GM12873 (cell line): ENCODE data around the gene HUS1.

ENCODE experiments used
- TF ChIP-seq, protein P1 (sequence below): IDR thresholded peaks from 2 replicates; pipeline ENCODE4 v1.5.1; 2012; ENCODE audit warnings: low read depth, mild to moderate bottlenecking, moderate library complexity, low read length, control low read depth; ENCODE audit not compliant: insufficient read depth; ENCODE audit errors: missing control alignments

HUS1 gene

DNA sequence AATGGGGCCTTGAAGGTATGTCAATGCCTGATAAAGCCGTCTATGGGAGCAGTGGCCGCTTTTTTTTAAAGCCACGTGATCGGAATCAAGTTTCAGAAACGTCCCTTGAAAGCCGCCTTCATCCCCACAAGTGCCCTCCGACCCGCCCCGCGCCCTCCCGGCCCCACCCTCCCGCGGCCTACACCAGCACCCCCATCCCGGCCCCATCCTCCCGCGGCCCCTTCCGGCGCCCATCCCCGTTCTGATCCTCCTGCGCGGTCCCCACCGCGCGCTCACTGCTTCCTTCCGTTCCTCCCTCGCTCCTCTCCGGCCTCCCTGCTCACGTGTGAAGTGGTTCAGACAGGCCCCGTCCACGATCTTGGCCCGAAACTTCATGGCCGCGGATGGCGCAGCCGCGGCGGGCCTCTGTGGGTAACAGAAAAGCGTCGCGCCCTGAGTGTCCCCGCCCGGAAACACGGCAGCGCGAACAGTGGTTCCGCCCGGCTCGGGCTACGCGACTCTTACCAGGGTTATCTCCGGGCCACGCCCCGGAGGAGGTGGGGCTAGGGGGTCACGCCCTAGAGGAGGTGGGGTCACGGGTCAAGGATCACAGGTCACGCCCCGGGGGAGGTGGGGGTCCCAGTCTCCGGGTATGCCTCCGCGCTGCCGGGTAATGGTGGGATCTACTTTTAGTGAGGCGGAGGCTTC, at the start of gene HUS1:
Gene HUS1 (minus strand): TSS at position 471 of the 687 bp plus-strand sequence. CDS start 96 bp downstream, at position 375.
- TF ChIP-seq, protein P1, sequence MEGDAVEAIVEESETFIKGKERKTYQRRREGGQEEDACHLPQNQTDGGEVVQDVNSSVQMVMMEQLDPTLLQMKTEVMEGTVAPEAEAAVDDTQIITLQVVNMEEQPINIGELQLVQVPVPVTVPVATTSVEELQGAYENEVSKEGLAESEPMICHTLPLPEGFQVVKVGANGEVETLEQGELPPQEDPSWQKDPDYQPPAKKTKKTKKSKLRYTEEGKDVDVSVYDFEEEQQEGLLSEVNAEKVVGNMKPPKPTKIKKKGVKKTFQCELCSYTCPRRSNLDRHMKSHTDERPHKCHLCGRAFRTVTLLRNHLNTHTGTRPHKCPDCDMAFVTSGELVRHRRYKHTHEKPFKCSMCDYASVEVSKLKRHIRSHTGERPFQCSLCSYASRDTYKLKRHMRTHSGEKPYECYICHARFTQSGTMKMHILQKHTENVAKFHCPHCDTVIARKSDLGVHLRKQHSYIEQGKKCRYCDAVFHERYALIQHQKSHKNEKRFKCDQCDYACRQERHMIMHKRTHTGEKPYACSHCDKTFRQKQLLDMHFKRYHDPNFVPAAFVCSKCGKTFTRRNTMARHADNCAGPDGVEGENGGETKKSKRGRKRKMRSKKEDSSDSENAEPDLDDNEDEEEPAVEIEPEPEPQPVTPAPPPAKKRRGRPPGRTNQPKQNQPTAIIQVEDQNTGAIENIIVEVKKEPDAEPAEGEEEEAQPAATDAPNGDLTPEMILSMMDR: no peak

DNA sequence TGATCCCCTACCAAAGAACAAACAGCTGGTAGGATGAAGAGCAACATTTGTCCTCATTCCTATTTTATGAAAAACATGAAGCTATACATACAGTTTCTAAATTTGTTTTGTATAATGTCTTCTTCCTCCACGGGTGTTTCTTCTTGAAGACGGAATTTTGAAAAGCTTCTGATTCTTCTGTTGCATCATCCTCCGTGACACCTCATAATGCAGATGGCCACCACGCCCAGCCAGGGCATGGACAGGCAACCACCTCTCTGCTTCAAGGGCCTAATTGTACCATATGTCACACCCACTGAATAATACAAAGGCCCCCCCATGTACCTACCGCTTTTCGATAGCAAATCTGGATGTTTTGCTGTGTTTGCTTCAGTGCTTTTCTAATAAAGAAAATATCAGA, 49.5 kb upstream of the HUS1 start, which contains the start of gene SUN3:
Gene SUN3 (minus strand): TSS at position 170 of the 400 bp plus-strand sequence. CDS start 169 bp downstream, at position 1.
- TF ChIP-seq, protein P1: no peak

DNA sequence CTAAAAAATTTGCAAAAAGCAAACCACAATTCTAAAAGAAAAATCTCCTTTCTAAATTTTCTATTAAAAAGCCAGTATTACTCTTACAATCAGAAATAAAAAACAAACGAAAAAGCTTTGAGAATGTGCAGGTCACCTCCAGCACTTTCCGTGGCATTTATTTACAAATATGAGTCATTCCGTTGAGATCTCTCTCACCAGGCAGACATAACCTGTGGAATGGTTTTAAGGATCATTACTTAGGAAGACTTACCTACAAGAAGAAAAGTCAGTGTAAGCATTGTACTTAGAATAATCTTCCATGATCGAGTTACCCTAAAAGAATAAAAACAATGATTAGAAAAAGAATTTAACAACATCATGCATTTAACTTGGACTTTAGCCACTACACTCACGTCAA, 46.2 kb upstream of the HUS1 start:
- TF ChIP-seq, protein P1: no peak

DNA sequence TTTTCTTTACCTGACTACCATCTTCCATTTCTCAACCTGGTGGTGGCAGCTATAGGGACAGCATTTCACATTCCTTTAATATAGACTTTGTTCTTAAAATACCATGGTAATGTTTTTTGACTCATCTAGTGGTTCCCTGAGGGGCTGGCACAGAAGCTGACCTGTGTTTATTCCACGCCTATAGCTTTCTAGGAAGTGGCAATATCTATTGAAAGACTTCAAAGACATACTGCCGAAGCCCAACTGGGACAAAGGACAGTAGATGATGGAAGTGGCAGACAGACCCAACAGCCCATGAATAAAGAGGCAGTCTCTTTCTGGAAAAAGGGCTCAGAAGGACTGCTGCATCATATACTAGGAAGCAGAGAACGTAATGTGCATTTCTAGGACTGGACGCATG, 38.3 kb upstream of the HUS1 start:
- TF ChIP-seq, protein P1: no peak

DNA sequence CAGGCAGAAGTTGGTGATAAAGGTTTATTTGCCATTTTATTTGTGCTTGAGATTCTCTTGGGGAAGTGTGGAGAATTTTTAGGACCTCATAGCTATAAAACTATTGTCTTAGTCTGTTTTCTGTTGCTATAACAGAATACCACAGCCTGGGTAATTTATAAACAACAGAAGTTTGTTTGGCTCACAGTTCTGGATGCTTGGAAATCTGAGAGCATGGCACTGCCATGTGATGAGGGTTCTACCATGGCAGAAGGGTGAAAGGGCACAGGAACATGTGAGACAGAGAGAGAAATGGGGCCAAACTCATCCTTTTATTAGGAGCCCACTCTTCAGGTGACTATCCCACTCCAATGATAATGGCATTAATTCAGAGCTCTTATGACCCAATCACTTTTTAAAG, 37.2 kb upstream of the HUS1 start:
- TF ChIP-seq, protein P1: no peak

DNA sequence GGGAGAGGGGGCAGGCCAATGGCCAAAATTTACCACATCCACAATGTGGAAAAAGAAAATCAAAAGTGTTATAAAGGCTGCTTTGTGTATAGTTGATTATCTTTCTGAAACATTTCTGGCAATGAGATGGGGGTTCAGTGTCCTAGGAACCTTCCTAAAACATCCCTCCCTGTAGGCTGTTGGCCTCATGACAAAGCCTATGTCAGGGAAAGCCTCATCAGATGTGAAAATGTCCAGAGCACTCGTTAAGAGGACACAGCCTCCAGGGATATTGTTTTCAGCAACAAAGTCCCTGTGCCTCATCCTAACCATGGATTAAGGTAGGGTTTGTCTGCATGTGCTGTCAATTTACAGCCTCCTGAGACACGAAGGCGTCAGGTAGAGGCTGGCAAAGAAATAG, 32.5 kb upstream of the HUS1 start:
- TF ChIP-seq, protein P1: no peak

DNA sequence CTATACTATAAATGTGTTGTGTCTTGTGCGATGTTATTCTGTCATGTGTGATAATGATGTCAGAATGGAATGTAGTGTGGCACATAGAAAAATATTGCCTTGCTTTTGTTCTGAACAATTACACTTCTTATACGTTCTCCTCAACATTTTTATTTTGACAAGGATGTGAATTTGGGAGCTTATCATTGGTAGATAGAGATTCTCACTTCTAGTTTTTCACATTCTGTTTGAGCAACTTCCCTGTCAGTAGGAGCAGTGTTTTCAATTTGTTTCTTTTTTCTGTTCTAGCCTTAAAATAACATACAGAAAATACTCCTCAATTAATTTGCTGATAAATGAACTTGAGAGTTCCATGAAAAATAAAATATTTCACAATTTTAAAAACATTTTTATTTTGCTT, 31.9 kb upstream of the HUS1 start:
- TF ChIP-seq, protein P1: no peak

DNA sequence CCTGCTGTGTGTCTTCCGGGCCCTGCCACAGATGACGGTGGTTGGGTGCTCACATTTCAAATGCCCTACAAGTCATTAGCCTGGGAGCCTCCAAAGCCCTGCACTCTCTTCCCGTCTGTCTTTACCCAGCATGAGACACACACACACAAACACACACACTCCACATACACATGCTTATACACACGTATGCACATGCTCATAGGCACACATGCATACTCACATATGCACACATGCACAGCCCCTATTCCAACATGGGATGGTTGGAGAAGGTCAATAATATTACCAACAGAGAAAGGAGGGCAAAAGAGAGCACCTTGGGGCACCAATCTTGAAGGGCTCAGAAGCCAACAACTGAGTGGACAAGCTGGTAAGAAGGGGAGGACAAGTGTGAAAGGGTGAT, 30.5 kb upstream of the HUS1 start:
- TF ChIP-seq, protein P1: no peak
